HG03097 (cell line): ENCODE measurements around the gene ZNF587B.
A peak's percentile ranks its signal among the peaks of the same experiment; 100 is the strongest.
"Not testable (repeated sequence)": the region's sequence is repeated elsewhere in the genome, so short reads cannot be mapped to it uniquely, and the experiment has no call there.

Experiments
- ATAC-seq: cut with Tn5 transposase; IDR thresholded peaks from one replicate; pipeline ENCODE4 v1.9.1; 2021; ENCODE audit not compliant: unreplicated experiment, low FRiP score

ZNF587B gene

DNA sequence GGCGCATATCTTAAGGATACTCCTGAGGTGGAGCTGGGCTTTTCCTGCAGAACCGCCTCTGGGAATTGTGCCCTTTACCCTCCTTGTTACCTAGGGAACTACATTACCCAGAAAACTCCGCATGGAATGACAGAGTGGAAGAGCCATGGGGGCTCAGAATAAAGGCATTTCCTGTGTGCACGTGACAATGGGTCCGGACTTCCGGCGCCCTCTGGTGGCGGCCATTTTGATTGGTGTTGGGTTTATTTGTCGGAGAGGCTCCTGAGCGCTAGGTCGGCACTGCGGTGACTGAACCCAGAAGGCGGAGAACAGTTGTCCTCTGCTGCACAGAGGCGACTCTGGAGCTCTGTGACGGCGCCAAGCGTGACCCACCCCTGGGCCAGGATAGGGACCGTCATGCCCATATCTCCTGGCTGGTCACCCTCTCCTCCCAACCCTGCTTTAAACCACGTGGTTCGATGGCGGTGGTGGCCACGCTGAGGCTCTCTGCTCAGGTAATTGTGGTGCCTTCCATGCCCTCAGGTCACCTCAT, at the start of gene ZNF587B:
Gene ZNF587B (plus strand): TSS at position 229 of the 532 bp plus-strand sequence. CDS start 230 bp downstream, at position 459.
- ATAC-seq: no peak

DNA sequence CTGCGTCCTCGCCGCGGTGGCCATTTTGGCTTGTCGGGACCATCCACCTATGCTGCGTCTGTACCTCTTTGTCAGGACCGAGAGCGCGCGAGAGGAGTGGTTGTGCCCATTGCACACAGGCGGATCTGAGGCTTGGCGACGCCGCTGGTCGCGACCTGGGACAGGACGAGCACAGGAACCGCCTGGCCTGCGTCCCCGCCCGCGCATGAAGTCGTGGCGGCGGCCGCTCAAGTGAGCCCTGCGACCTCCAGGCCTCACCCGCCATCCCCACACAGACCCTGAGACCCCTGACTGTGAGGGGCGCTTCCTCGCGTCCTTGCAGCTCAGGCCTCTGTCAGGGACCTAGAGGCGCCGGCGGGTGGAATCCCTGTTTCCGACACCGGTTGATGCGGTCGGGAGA, 43.8 kb upstream of the ZNF587B start:
- no peak for ATAC-seq

DNA sequence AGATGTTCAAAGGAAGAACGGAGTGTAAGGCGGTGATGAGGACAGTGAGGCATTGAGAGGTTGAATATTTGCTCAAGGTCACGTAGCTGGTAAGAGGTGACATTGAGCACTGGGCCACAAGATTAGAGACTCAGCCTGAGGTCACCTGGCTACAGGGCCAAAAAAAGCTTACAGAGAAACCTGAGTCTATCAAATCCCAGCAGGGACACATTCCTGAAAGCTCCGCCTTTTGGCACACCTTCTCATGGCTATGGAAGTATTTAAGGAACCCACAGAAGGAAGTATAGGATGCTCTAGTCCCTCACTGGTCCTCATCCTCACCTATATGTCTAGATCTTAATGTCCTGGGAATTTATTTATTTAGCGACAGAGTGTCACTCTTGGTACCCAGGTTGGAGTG, 43.2 kb upstream of the ZNF587B start:
- no peak for ATAC-seq

DNA sequence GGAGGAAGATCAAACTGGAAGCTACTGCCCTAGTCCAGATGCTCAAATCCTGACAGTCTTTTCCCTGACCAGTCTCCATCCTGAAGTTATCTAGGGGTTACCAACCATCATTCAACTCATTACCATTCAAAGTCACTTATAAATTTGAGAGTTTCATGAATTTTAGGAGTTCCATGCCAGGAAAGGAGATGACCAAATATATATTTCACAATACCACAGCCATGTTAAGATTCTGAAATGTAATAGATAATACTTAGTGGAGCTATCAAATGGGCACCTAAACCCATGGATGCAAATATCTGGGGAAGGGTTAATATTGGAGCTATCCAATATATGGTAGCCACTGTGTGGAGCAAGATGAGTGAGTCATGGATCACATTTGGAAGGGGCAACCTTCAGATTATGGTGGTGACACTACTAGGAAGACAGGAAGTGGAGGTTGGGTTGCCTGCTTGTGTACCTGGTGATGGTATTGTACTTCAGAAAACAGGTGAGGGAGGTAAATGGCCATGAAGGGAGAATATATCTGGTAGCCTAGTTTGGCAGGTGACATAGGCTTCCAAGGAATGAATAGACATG, 41.9 kb upstream of the ZNF587B start:
- ATAC-seq: no peak

DNA sequence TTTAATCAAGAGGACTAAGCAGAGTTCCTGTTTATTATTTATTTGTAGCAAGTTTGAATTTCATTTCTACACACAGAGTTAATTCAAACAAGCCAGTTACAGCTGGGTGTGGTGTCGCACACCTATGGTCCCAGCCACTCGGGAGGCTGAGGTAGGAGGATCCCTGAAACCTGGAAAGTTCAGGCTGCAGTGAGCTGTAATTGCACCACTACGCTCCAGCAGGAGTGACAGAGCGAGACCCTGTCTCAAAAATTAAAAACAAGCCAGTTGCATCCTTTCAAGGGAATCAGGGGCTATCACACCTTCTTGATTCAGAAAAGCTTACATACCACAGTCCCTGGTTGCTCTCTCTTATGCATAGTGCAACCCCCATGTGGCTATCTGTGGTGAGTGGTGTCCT, 40.8 kb upstream of the ZNF587B start:
- no peak for ATAC-seq

DNA sequence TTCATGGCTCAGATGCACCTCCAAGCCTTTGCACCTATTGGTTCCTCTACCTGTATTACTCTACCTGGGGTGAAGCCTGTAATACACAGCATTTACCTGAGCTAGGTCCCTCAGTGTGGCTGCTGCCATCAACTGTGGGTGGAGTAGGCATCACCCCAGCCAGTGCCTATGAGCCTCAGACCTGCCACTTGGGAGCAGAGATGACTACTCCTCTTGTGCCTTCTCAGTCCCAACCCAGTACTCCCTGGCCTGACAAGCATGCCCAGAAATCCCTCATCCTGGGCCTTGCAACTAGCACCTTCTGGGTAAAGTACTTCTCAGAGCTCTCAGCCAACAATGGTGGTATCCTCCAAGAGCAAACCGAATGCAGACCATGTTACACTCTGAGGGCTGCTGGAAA, 33.5 kb upstream of the ZNF587B start:
- ATAC-seq: not testable (repeated sequence)

DNA sequence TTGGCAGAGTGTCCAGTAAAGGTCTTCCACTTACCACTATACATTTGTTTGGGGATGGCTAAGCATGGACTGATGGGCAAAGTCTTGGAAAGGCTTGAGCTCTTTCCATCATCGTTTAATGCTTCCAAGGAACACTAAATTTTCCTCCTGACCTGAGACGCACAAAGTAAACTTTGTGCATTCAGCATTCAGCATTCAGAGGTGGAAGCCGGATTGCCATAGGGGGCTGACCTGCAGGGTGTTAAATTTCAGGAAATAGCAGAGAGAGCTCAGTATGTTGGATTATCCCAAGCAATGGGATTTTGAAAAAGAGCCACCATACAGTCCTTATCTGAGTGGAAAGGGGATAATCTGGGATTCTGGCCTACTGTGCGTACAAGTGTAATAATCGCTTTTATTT, 29.4 kb upstream of the ZNF587B start:
- no peak for ATAC-seq

DNA sequence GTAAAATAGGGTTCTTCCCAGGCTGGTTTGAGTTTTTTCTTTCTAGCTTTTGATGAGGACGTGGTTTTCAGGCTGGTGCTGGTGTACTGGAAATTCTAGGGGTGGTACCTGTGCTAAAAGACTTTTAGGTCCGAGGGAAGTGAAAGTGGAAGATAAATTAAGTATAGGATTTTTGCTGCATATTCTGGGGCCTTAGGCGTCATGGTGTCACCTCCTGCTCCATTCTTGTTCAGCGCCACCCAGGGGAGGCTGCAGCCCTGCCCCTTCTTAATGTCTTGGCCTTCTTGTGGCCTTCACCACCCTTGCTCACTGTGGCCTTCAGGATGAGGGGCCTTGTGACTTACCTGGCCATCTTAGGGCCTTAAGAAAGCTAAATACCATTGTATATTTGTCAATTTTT, 27.8 kb upstream of the ZNF587B start:
- ATAC-seq: no peak

DNA sequence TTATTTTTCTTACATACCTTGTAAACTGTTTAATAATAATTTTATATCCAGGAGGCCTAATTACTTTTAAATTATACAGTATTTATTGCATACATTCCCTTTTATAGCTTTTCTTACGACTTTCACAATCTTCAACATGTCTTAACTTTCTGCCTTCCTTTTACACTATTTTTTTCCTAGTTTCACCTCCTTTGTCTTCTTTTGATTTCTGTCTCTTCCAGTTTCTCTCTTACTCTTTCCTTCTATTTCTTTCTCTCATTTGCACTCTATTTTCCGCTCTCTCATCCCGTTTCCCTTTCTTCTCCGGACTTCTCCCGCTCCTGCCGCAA, 26.9 kb upstream of the ZNF587B start:
- no peak for ATAC-seq

DNA sequence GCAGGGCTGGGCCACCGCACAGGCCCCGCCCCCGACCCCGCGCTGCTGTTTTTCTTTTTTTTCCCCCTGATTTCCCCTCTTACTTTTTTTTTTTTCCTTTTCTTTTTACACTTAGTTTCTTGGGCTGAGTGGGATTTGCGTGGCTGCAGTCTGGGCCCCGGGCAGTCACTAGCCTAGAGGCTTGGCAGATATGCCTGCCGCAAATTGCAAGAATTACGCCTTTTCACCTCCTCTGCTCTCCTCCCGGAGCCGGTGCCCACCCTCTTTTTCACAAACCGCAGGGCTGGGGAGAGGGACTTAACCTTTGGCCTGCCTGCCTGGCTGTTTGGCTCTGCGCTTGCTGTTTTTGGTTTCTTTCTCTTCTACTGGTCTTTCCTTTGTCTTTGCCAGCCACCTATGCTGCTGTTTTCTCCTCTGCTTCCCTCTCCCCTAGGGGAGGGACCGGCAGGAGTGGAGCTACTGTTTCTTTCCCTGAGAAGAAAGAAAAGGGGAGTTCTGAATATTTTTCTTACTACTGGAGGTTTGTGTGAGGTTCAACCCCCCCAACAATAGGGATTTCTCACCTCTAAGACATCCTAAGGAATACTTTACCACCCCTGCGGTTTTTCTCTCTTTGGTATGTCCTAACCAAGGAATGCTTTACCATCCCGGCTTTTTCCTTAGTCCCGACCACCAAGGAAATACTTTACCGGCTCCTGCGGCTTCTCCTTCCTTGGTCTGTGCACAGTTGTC, 26.3 kb upstream of the ZNF587B start:
- no peak for ATAC-seq

DNA sequence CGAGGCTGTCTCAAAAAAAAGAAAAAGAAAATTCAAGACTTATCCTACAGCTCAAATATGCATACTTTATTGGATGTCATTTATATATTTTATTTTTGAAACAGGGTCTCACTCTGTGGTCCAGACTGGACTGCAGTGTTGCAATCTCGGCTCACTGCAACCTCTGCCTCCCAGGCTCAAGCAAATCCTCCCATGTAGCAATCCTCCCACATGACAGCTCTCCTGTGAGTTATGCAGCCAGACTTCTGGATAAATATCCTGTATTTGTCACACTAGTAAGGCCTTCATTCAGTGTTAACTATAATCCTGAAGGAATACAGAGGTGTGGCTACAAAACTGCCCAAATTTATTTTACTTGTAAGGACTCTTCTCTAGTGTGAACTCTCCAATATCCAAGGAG, 22.6 kb upstream of the ZNF587B start:
- ATAC-seq: no peak

DNA sequence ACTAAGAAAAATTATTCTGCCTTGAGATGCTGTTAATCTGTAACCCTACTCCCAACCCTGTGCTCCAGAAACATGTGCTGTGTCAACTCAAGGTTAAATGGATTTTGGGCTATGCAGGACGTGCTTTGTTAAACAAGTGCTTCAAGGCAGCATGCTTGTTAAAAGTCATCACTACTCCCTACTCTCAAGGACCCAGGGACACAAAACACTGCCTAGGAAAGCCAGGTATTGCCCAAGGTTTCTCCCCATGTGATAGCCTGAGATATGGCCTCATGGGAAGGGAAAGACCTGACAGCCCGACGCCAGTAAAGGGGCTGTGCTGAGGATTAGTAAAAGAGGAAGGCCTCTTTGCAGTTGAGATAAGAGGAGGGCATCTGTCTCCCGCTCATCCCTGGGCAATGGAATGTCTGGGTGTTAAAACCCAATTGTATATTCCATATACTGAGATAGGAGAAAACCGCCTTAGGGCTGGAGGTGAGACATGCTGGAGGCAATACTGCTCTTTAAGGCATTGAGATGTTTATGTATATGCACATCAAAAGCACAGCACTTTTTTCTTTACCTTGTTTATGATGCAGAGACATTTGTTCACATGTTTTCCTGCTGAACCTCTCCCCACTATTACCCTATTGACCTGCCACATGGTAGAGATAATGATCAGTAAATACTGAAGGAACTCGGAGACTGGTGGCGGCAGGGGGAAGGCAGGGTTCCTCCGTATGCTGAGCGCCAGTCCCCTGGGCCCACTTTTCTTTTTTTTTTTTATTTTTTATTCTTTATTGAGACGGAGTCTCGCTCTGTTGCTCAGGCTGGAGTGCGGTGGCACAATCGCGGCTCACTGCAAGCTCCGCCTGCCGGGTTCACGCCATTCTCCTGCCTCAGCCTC, 19.4 kb upstream of the ZNF587B start:
- ATAC-seq: not testable (repeated sequence)

DNA sequence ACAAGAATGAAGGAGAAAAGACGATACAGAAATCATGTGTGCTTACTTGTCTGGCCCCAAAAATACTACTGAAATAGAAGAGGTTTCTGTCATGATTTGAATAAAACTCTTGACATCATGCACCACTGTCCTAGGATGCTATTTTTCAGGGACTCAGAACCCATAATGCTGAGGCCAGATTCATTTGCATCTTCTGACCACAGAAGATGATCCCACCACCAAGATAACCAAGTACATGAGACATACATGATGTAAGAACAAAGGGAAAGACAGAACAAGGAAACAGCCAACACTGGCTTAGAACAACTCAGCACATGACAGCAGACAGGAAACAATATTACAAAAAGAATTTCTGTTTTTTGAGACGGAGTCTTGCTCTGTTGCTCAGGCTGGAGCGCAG, 17.9 kb upstream of the ZNF587B start:
- ATAC-seq: no peak

DNA sequence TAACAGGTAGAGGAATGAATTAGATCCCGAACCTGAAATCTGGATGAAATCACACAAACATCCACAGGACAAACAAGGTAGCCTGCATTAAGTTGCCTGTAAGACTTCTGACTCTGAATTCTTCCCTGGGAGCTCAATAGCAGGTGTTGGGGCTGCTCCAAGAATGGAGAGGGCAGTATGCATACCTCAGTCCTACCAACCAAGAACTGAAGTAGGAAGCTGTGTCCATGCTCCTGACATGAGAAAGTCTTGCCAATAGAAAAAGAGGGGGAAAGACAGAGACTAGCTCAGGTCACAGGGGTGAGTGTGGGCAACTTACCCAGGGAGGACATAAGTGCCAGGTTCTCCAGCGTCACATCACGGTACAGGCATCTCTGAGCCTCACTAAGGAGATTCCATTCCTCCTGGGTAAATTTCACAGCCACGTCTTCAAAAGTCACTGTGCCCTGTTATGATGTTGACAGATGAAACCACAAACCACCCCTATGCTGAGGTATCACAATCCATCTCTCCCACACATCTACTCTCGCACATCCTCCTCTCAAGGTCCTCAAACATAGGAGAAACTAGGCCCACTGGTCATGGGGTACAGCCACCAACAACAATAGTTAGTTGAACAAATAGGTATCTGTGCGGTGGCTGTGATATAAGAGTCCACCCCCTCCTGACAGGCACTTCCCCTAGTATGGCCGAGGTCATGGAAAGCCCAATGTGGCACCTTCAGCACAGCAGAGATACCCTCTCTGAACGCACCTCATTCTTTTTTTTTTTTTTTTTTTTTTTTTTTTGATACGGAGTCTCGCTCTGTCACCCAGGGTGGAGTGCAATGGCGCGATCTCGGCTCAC, 16.9 kb upstream of the ZNF587B start:
- not testable (repeated sequence) for ATAC-seq

DNA sequence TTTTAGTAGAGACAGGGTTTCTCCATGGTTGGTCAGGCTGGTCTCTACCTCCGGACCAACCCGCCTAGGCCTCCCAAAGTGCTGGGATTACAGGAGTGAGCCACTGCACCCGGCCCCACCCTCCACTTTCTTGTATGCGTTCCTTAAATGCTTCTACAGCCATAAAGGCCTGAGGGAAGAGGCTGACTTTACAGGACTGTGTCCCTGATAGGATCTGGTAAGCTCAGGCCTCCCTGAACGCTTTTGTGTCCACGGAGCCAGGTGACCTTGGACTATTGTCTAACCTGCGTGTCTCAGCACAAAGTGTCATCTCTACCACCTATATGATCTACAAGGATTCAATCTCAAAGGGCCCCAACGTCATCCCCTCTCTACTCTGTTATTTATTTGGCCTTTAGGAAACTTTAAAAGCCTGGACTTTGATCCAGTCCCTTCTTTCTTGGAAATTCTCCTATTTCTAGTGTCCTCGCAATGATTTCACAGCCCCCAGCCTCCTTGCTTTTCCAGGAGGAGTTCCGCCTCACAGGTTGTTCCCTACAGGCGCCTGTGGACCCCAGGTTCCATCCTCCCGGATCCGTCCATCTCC, 16.1 kb upstream of the ZNF587B start:
- ATAC-seq: no peak

DNA sequence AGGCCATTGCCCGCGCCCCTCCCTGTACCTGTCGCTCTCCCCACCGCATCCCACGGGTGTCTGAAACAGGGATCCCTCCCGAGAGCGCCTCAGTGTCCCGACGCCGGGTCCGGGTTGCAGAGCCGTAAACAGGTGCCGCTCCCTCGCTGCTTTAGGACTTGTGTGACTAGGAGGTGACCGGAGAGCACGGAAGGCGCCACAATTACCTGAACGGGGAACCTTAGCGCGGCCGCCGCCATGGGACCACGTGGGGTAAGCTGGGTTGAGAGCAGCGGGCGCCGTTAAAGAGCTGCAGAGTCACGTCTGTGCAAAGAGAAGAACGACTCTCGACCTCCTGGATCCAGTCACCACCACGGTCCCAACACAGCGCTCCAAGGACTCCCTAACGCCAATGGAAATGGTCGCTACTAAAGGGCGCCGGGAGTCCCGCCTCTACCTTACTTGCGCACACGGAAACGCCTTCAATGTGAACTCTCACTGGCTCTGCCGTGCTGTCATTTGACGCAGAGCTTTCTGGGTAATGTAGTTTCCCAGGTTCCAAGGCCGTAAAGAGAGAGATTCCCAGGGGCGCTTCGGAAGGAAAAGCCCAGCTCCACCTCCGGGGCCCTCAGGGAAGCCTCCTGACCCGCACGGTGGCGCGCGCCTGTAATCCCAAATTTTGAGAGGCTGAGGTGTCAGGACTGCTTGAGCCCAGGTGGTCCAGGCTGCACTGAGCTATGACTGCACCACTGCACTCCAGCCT, 15.4 kb upstream of the ZNF587B start, which contains the start of gene ZNF552:
Gene ZNF552 (minus strand): TSS at position 409 of the 742 bp plus-strand sequence. CDS start 170 bp downstream, at position 239.
- peak; percentile 66 for ATAC-seq

DNA sequence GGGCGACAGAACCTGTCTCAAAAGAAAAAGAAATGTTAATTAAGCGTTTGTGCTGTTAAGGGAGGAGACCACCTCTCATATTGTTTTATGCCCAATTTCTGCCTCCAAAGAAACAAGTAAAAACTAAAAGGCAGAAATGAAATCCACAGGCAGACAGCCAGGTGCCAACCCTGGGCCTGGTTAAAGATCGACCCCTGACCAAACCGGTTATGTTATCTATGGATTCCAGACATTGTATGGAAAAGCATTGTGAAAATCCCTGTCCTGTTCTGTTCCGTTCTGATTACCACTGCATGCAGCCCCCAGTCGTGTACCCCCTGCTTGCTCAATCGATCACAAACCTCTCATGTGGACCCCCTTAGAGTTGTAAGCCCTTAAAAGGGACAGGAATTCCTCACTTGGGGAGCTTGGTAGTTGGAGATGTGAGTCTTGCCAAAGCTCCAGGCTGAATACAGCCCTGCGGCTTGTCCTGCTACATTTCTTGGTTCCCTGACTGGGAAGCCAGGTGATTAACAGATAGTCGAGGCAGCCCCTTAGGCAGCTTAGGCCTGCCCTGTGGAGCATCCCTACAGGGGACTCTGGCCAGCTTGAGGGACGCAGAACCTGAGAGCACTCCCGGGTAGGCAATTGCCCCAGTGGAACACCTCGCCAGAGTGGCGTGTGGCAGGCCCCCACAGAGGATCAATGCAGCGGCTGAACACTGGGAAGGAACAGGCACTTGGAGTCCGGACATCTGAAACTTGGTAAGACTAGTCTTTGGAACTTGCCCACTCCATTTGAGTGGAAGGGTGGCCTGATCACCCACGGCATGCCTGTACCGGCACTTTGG, 14.6 kb upstream of the ZNF587B start:
- no peak for ATAC-seq

DNA sequence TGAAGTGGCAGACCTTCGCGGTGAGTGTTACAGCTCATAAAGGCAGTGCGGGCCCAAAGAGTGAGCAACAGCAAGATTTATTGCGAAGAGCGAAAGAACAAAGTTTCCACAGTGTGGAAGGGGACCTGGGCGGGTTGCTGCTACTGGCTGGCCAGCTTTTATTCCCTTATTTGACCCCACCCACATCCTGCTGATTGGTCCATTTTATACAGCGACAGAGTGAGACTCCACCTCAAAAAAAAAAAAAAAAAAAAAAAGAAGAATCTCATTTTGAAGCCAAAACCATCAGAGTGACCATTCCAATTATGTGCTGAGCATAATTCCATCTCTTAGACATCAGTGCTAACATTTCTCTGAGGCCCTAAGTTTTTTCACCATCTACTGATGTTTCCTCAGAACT, 13.4 kb upstream of the ZNF587B start:
- no peak for ATAC-seq
